SU-DHL-6 (cell line): Measurements from ENCODE around the gene KRT222.

Experiments
- H2AFZ ChIP-seq: fragments of 200-600 bp; sonication (generic); 2 replicates; pipeline ENCODE4 v1.6.1; 2014; ENCODE audit warnings: low read depth, mild to moderate bottlenecking, moderate library complexity, mixed read lengths, antibody characterized with exemption, low read length; ENCODE audit not compliant: severe bottlenecking
- H3F3A ChIP-seq: fragments of 200-600 bp; shearing (Covaris generic); 2 replicates; pipeline ENCODE4 v1.6.0; 2016; ENCODE audit warnings: antibody characterized with exemption, mild to moderate bottlenecking; ENCODE audit not compliant: insufficient read depth
- H3K27ac ChIP-seq: fragments of 200-600 bp; sonication (generic); 2 replicates; pipeline ENCODE4 v1.5.1; 2016; ENCODE audit warnings: low read depth, mild to moderate bottlenecking, low read length, moderate library complexity, mixed read lengths
- H3K27me3 ChIP-seq: fragments of 200-600 bp; sonication (generic), shearing (Covaris generic); 2 replicates; pipeline ENCODE4 v1.6.0; 2014; ENCODE audit warnings: mild to moderate bottlenecking, low read length
- H3K36me3 ChIP-seq: fragments of 200-600 bp; sonication (generic); 2 replicates; pipeline ENCODE4 v1.6.1; 2014; ENCODE audit warnings: mild to moderate bottlenecking, low read length, mixed read lengths
- H3K4me2 ChIP-seq: fragments of 300-600, 200-600 bp; shearing (Covaris generic), sonication (generic); 2 replicates; pipeline ENCODE4 v1.6.0; 2014; ENCODE audit warnings: low read length, low read depth, mild to moderate bottlenecking; ENCODE audit not compliant: poor library complexity, severe bottlenecking
- H3K4me3 ChIP-seq: fragments of 200-600 bp; sonication (generic); 2 replicates; pipeline ENCODE4 v1.5.1; 2014; ENCODE audit warnings: antibody characterized with exemption, low read length, mild to moderate bottlenecking, mixed read lengths; ENCODE audit not compliant: insufficient read depth, poor library complexity, severe bottlenecking
- H3K79me2 ChIP-seq: fragments of 200-600 bp; sonication (generic); 2 replicates; pipeline ENCODE4 v1.6.1; 2014; ENCODE audit warnings: mild to moderate bottlenecking, low read length, moderate library complexity; ENCODE audit not compliant: insufficient read depth
- H3K9ac ChIP-seq: fragments of 200-600 bp; sonication (generic); 2 replicates; pipeline ENCODE4 v1.7.0; 2014; ENCODE audit warnings: mild to moderate bottlenecking, low read length
- H3K9me2 ChIP-seq: fragments of 200-600 bp; sonication (generic); replicated peaks from 2 replicates; pipeline ENCODE4 v1.6.1; 2014; ENCODE audit warnings: low read length; ENCODE audit not compliant: insufficient read depth
- H3K9me3 ChIP-seq: fragments of 200-600 bp; sonication (generic); 2 replicates; pipeline ENCODE4 v1.6.1; 2014; ENCODE audit warnings: low read length, mixed read lengths; ENCODE audit not compliant: insufficient read depth
- H4K20me1 ChIP-seq: fragments of 200-600 bp; sonication (generic); 2 replicates; pipeline ENCODE4 v1.6.1; 2014; ENCODE audit warnings: low read depth, mild to moderate bottlenecking, antibody characterized with exemption, low read length, moderate library complexity, mixed read lengths
- EZH2phosphoT487 ChIP-seq: fragments of 200-600 bp; sonication (generic), shearing (Covaris generic); conservative IDR thresholded peaks from 2 replicates; pipeline ENCODE4 v1.6.1; 2018; ENCODE audit warnings: mild to moderate bottlenecking, antibody characterized with exemption, low read length, moderate library complexity, mixed read lengths
- TF ChIP-seq, protein P1 (sequence below): fragments of 200-600 bp; sonication (generic); IDR thresholded peaks from one replicate; pipeline ENCODE4 v1.5.1; 2017; ENCODE audit warnings: antibody characterized with exemption, mild to moderate bottlenecking, low read length, moderate library complexity; ENCODE audit not compliant: insufficient read depth, poor library complexity, severe bottlenecking

KRT222 gene

DNA sequence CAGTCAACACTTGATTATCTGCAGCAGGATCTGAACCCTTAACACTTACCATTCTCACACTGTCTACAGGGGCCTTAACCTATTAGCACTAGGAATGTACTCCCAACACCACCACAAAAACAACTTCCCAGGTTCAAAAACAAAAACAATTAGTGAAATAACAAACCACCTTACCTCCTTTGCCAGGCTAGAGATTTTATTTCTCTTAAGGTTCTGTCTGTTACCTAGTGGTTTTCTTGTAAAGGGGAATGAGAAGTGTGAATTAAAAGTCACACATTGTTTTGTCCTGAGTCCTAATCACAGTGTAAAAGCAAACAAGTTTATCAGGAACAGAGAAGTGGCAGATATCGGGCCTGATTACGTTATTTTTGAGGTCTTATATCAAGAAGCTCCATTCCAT, 27.0 kb downstream of the KRT222 start:
- H4K20me1 ChIP-seq, result no peaks in the 10 kb centered on the region
- H3K9ac ChIP-seq, result no peak overlapping the region
- H3F3A ChIP-seq, result no peaks in the 10 kb centered on the region
- TF ChIP-seq, protein P1, sequence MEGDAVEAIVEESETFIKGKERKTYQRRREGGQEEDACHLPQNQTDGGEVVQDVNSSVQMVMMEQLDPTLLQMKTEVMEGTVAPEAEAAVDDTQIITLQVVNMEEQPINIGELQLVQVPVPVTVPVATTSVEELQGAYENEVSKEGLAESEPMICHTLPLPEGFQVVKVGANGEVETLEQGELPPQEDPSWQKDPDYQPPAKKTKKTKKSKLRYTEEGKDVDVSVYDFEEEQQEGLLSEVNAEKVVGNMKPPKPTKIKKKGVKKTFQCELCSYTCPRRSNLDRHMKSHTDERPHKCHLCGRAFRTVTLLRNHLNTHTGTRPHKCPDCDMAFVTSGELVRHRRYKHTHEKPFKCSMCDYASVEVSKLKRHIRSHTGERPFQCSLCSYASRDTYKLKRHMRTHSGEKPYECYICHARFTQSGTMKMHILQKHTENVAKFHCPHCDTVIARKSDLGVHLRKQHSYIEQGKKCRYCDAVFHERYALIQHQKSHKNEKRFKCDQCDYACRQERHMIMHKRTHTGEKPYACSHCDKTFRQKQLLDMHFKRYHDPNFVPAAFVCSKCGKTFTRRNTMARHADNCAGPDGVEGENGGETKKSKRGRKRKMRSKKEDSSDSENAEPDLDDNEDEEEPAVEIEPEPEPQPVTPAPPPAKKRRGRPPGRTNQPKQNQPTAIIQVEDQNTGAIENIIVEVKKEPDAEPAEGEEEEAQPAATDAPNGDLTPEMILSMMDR, result no peak
- TF ChIP-seq EZH2phosphoT487, result no peak
- no peaks in the 10 kb centered on the region for H3K27me3 ChIP-seq
- H3K36me3 ChIP-seq, result peaks cover 63% of the 10 kb centered on the region
- H3K9me2 ChIP-seq, result no peaks in the 10 kb centered on the region
- no peak overlapping the region for H3K4me3 ChIP-seq
- no peaks in the 10 kb centered on the region for H3K9me3 ChIP-seq
- peaks cover 30% of the 10 kb centered on the region for H3K79me2 ChIP-seq
- H3K27ac ChIP-seq, result no peak overlapping the region
- H3K4me2 ChIP-seq, result no peak overlapping the region
- H2AFZ ChIP-seq, result no peak overlapping the region

DNA sequence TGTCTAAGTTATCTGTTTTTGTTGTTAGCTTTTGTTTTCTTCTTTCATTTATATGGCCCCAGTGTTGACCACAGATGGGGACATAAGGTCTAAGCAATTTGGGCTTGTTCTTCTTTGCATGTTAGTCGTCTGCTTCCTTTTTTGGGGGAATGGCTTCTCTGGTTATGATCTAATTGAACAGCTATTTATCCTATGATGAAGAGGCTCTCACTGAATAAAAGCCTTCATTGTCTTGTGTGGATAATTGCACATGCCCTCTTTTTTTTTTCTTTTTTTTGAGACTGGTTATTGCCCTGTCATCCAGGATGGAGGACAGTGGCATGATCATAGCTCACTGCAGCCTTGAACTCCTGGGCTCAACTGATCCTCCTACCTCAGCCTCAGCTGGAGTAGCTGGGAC, 31.1 kb downstream of the KRT222 start:
- Histone ChIP-seq H3K9me3 (no peaks in the 10 kb centered on the region), H4K20me1 (no peaks in the 10 kb centered on the region), H3K36me3 (peaks cover 75% of the 10 kb centered on the region), H3F3A (no peaks in the 10 kb centered on the region), H3K79me2 (peaks cover 5% of the 10 kb centered on the region; the same call in 1 of the 2 replicates), H3K9me2 (no peaks in the 10 kb centered on the region), H3K4me2 (no peak overlapping the region), H3K27ac (no peak overlapping the region), H2AFZ (no peak overlapping the region), H3K27me3 (no peaks in the 10 kb centered on the region), H3K4me3 (no peak overlapping the region), H3K9ac (no peak overlapping the region)
- no peak for TF ChIP-seq EZH2phosphoT487
- TF ChIP-seq, protein P1, result no peak

DNA sequence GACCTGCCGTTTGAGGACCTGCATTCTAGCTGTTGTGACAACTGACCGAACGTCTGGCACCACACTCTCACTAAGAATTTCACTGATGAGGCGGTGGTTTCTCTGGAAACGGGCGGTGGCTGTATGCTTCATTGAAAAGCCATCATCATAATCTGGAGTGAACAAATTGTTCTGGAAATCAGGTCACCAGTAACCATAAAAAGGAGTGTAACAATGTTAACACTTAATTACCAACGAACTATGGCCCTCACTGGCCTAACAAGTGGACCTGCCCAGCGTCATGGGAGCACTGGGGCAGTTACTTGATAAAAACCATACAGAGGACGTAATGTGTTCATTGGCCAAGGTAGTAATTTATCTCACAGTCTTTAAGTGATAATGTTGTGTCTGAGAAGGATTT, 32.8 kb downstream of the KRT222 start:
- Histone ChIP-seq H3K9ac (no peak overlapping the region), H3K4me3 (no peak overlapping the region), H3K4me2 (no peak overlapping the region), H3K27ac (no peak overlapping the region), H3K9me2 (no peaks in the 10 kb centered on the region), H2AFZ (no peak overlapping the region), H3K9me3 (no peaks in the 10 kb centered on the region), H3K27me3 (no peaks in the 10 kb centered on the region), H4K20me1 (no peaks in the 10 kb centered on the region), H3K79me2 (0 out of 2 replicates have a peak, but pooled peaks cover 2% of the 10 kb centered on the region), H3F3A (no peaks in the 10 kb centered on the region; the same call in 1 of the 2 replicates), H3K36me3 (peaks cover 83% of the 10 kb centered on the region)
- no peak for TF ChIP-seq EZH2phosphoT487
- TF ChIP-seq, protein P1, result no peak

DNA sequence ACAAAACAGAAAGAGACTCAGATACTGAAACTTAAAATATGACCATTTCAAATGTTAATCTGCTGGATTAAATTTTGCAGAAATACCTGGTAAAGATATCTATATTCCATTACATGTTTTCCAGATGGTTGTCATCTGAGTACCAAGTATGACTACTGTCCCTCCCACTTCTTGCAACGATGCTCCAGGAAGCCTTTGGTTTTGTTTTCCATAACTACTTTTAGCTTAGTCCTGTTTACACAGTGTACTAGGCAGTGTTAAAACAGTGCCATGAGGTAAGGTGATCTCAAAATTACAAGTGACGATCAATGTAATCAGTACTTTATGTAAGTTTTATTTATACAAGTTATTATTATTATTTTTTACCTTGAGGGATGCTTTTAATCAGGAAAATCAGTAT, 35.1 kb downstream of the KRT222 start:
- Histone ChIP-seq H3F3A (peaks cover 9% of the 10 kb centered on the region), H3K36me3 (peaks cover 59% of the 10 kb centered on the region), H3K9ac (no peak overlapping the region), H3K9me2 (no peaks in the 10 kb centered on the region), H3K79me2 (no peaks in the 10 kb centered on the region), H2AFZ (no peak overlapping the region), H4K20me1 (no peaks in the 10 kb centered on the region), H3K27ac (no peak overlapping the region), H3K27me3 (no peaks in the 10 kb centered on the region), H3K4me2 (no peak overlapping the region), H3K4me3 (no peak overlapping the region), H3K9me3 (no peaks in the 10 kb centered on the region)
- TF ChIP-seq, protein P1, result no peak
- TF ChIP-seq EZH2phosphoT487, result no peak
